GM12878 (cell line): ENCODE results near the gene PPP2R1B. TPM values are rescaled to one million over a fixed set of nuclear protein-coding genes. Genes with fewer than 3 reads are reported as not detected.

ENCODE experiments used
- ATAC-seq: fragments of 200-7000 bp; cut with Tn5 transposase; 3 replicates; pipeline ENCODE4 v1.9.1; 2020; ENCODE audit warnings: mild to moderate bottlenecking, moderate library complexity
- BruUV-seq: library from RNA; stranded (reverse); fragments of 400-500 nt; replicated peaks from 2 replicates; lab custom pipeline; 2021; lab: Mats Ljungman, UMichigan
- CTCF ChIA-PET: fragments of 300-600 bp; sonication (Branson Sonifier 250); formaldehyde crosslinking; extraction: SDS; loops from one replicate; lab custom pipeline; 2021; ENCODE audit warnings: inconsistent platforms; lab: Yijun Ruan, JAX
- POLR2A ChIA-PET: fragments of 350-600 bp; formaldehyde crosslinking; extraction: SDS; loops from one replicate; lab custom pipeline; 2021; ENCODE audit warnings: inconsistent platforms; lab: Charles Lee
- RAD21 ChIA-PET: fragments of 300-600 bp; sonication (Branson Sonifier 250); formaldehyde crosslinking; loops from one replicate; lab custom pipeline; 2023; ENCODE audit warnings: antibody characterized with exemption; ENCODE audit not compliant: unreplicated experiment; lab: Charles Lee
- SMC1A ChIA-PET: fragments of 300-600 bp; sonication (Branson Sonifier 250); formaldehyde crosslinking; loops from one replicate; lab custom pipeline; 2023; ENCODE audit not compliant: unreplicated experiment, uncharacterized antibody; lab: Charles Lee
- DNase-seq: peaks from one replicate; pipeline ENCODE4 v3.0.0-alpha.2; 2011; ENCODE audit warnings: low read depth, low spot score
- FAIRE-seq: peaks from 3 replicates; lab custom pipeline; 2011; peaks lifted over from hg19 to GRCh38; lab: Jason Lieb, UNC
- H2AFZ ChIP-seq: 2 replicates; pipeline ENCODE4 v1.6.0; 2011; ENCODE audit warnings: low read depth, low read length, control low read depth; ENCODE audit not compliant: control insufficient read depth
- H3K27ac ChIP-seq: 2 replicates; pipeline ENCODE4 v1.5.1; 2011; ENCODE audit warnings: control low read depth; ENCODE audit not compliant: control insufficient read depth, insufficient read depth
- H3K27me3 ChIP-seq, 2 experiments: replicated peaks in 1 of 2; 2 replicates each; pipeline versions ENCODE4 v1.6.0 to v1.6.1; 2011; ENCODE audit warnings: low read length in 1 of 2; ENCODE audit not compliant: control insufficient read depth in 2 of 2, insufficient read depth in 2 of 2
- H3K36me3 ChIP-seq, 2 experiments: 2 replicates each; pipeline ENCODE4 v1.5.1; 2011; ENCODE audit warnings: low read length in 1 of 2; ENCODE audit not compliant: control insufficient read depth in 2 of 2, insufficient read depth in 2 of 2
- H3K4me1 ChIP-seq: 2 replicates; pipeline ENCODE4 v1.6.1; 2011; ENCODE audit warnings: mild to moderate bottlenecking, low read length, moderate library complexity, mixed read lengths; ENCODE audit not compliant: control insufficient read depth, insufficient read depth
- H3K4me2 ChIP-seq: 2 replicates; pipeline ENCODE4 v1.6.0; 2011; ENCODE audit warnings: control low read depth; ENCODE audit not compliant: control insufficient read depth, insufficient read depth
- H3K4me3 ChIP-seq: fragments of 200-600 bp; sonication (generic); 2 replicates; pipeline ENCODE4 v1.5.1; 2016
- H3K79me2 ChIP-seq: 2 replicates; pipeline ENCODE4 v1.6.0; 2011; ENCODE audit warnings: low read length; ENCODE audit not compliant: control insufficient read depth, insufficient read depth
- H3K9ac ChIP-seq: 2 replicates; pipeline ENCODE4 v1.8.0; 2011; ENCODE audit warnings: low read length, control low read depth, mixed read lengths; ENCODE audit not compliant: control insufficient read depth, insufficient read depth
- H3K9me3 ChIP-seq: replicated peaks from 3 replicates; pipeline ENCODE4 v1.5.1; 2011; ENCODE audit warnings: mild to moderate bottlenecking, low read length; ENCODE audit not compliant: control insufficient read depth, insufficient read depth
- H4K20me1 ChIP-seq: 2 replicates; pipeline ENCODE4 v1.6.0; 2011; ENCODE audit not compliant: control insufficient read depth, insufficient read depth
- CBFB ChIP-seq: IDR thresholded peaks from 2 replicates; pipeline ENCODE4 v1.6.1; 2016; ENCODE audit warnings: antibody characterized with exemption, low read depth
- CHD4 ChIP-seq: fragments of 200-600 bp; sonication (generic); IDR thresholded peaks from 2 replicates; pipeline ENCODE4 v1.6.1; 2016; ENCODE audit warnings: mild to moderate bottlenecking
- JUND ChIP-seq: IDR thresholded peaks from 2 replicates; pipeline ENCODE4 v1.6.1; 2012; ENCODE audit warnings: low read depth, mild to moderate bottlenecking, low read length, improper control_type of control experiment, moderate library complexity
- NBN ChIP-seq: fragments of 450-650 bp; IDR thresholded peaks from 2 replicates; pipeline ENCODE4 v1.6.1; 2016
- NFXL1 ChIP-seq: fragments of 450-650 bp; IDR thresholded peaks from 2 replicates; pipeline ENCODE4 v1.6.1; 2017; ENCODE audit warnings: antibody characterized with exemption, mild to moderate bottlenecking, borderline replicate concordance
- POLR2A ChIP-seq: IDR thresholded peaks from 2 replicates; pipeline ENCODE4 v1.6.1; 2011; ENCODE audit warnings: low read depth, mild to moderate bottlenecking, low read length
- POLR2AphosphoS5 ChIP-seq: IDR thresholded peaks from 2 replicates; pipeline ENCODE4 v1.6.1; 2011; ENCODE audit warnings: mild to moderate bottlenecking, low read length, inconsistent platforms
- SIX5 ChIP-seq: IDR thresholded peaks from 2 replicates; pipeline ENCODE4 v1.6.1; 2011; ENCODE audit warnings: mild to moderate bottlenecking, low read depth, low read length, moderate library complexity; ENCODE audit not compliant: severe bottlenecking
- SMC3 ChIP-seq: IDR thresholded peaks from 2 replicates; pipeline ENCODE4 v1.6.1; 2011; ENCODE audit warnings: low read length, improper control_type of control experiment, borderline replicate concordance
- SPI1 ChIP-seq: IDR thresholded peaks from 2 replicates; pipeline ENCODE4 v1.6.1; 2011; ENCODE audit warnings: low read depth, mild to moderate bottlenecking, low read length, moderate library complexity, borderline replicate concordance; ENCODE audit not compliant: insufficient read depth
- TCF3 ChIP-seq: IDR thresholded peaks from 2 replicates; pipeline ENCODE4 v1.6.1; 2012; ENCODE audit warnings: low read depth, mild to moderate bottlenecking, low read length, borderline replicate concordance; ENCODE audit not compliant: insufficient read depth
- TCF7 ChIP-seq: IDR thresholded peaks from 2 replicates; pipeline ENCODE4 v1.6.1; 2014; ENCODE audit warnings: antibody characterized with exemption, borderline replicate concordance
- ZNF24 ChIP-seq: fragments of 450-650 bp; IDR thresholded peaks from 2 replicates; pipeline ENCODE4 v1.6.1; 2017; ENCODE audit warnings: antibody characterized with exemption, mild to moderate bottlenecking
- WGBS: methylation state at CpG from one replicate; pipeline ENCODE4 v1.1.6; 2016; ENCODE audit warnings: low lambda C conversion rate; ENCODE audit not compliant: insufficient replicate concordance, insufficient coverage; ENCODE audit errors: missing lambda C conversion rate; 5-methylcytosine and 5-hydroxymethylcytosine counted together
- in situ Hi-C: fragments of 300-500 bp; cut with MboI; formaldehyde crosslinking; loops from 9 replicates; pipeline ENCODE4 v1.14.3; 2018; ENCODE audit warnings: mixed read lengths
- intact Hi-C: fragments of 100-400 bp; cut with micrococcal nuclease; formaldehyde crosslinking; loops from one replicate; pipeline ENCODE4 v1.14.2; 2022; ENCODE audit not compliant: unreplicated experiment
- polyA plus RNA-seq, 11 experiments: library from polyadenylated mRNA; depleted of rRNA in 4 of 11; unstranded in 6 of 11; stranded (reverse) in 5 of 11; fragments of >200 nt; fragmentation: Nextera tagmentation in 4 of 11; fragmentation: Illumina TruSeq in 1 of 11; extraction: Ambion mirVana in 4 of 11; extraction: Trizol in 1 of 11; gene quantifications; 1 replicate in 1 of 11; 2 replicates in 10 of 11; pipeline versions ENCODE4 v1.2.1 to v1.2.3, GENCODE V29; 2011 to 2016; ENCODE audit warnings: inconsistent platforms in 2 of 11, missing spikeins in 2 of 11, low read depth in 1 of 11
- total RNA-seq, 4 experiments: library from RNA; depleted of rRNA in 3 of 4; stranded (reverse); fragments of >200 nt in 3 of 4; fragmentation: Illumina TruSeq in 1 of 4; extraction: Trizol in 1 of 4; gene quantifications; 2 replicates each; pipeline versions ENCODE4 v1.2.1 to v1.2.3, GENCODE V29; 2013 to 2021
- TF ChIP-seq, protein P1 (sequence below): IDR thresholded peaks from 2 replicates; pipeline ENCODE4 v1.6.1; 2012; ENCODE audit warnings: low read depth, low read length, improper control_type of control experiment

PPP2R1B gene
- total and polyA plus RNA-seq, 10 of the 15 experiments (the other 5 are each of a cell fraction or from before 2014, with no cell fraction given) = 26.6 to 68.2 (median 35.7) TPM

GRCh38 chr11:111793863-111794262 lies 27.7 kb upstream of the PPP2R1B start:
- H3K4me2 ChIP-seq = no peak overlapping the region
- FAIRE-seq = no peak
- WGBS = 96% methylated on average over 5 of the region's 5 CpGs

More at GRCh38 chr11:111793863-111794262, 27.7 kb upstream of the PPP2R1B start:
- ChIA-PET RAD21 (no interaction called here), SMC1A (interaction anchor here (1.5 kb wide), 1 partner anchor 1147 kb away, joined by 3 read pairs; no protein-coding TSS in a partner anchor), POLR2A (no interaction called here), CTCF (interaction anchor here (1.2 to 6.3 kb wide), 2 partner anchors 17 to 43 kb away, joined by 6 to 31 read pairs; no protein-coding TSS in a partner anchor)
- DNase-seq (no peak), ATAC-seq (no peak)
- Histone ChIP-seq H3K9ac (no peak overlapping the region), H3K79me2 (no peaks in the 10 kb centered on the region), H3K4me1 (no peaks in the 10 kb centered on the region), H2AFZ (no peak overlapping the region), H3K9me3 (peaks cover 6% of the 10 kb centered on the region; the same call in 1 of the 3 replicates), H3K36me3 (peaks cover 2% of the 10 kb centered on the region in 2 experiments; a peak in 3 of 4 replicates), H3K4me3 (no peak overlapping the region), H3K27ac (no peak overlapping the region), H4K20me1 (no peaks in the 10 kb centered on the region), H3K27me3 (no peaks in the 10 kb centered on the region)
- TF ChIP-seq TCF3 = no peak
- TF ChIP-seq, protein P1, sequence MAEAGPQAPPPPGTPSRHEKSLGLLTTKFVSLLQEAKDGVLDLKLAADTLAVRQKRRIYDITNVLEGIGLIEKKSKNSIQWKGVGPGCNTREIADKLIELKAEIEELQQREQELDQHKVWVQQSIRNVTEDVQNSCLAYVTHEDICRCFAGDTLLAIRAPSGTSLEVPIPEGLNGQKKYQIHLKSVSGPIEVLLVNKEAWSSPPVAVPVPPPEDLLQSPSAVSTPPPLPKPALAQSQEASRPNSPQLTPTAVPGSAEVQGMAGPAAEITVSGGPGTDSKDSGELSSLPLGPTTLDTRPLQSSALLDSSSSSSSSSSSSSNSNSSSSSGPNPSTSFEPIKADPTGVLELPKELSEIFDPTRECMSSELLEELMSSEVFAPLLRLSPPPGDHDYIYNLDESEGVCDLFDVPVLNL = no peak
- no peak for TF ChIP-seq ZNF24
- TF ChIP-seq NBN = no peak
- TF ChIP-seq TCF7 = no peak
- TF ChIP-seq POLR2AphosphoS5 = no peak
- TF ChIP-seq JUND = no peak
- TF ChIP-seq SMC3 = no peak
- no peak for TF ChIP-seq NFXL1
- TF ChIP-seq CHD4 = no peak
- TF ChIP-seq POLR2A = no peak
- no peak for TF ChIP-seq CBFB
- no peak for TF ChIP-seq SIX5
- no peak for TF ChIP-seq SPI1
- in situ Hi-C loops (no loop called here), intact Hi-C loops (no loop called here)
- no TSS peak for BruUV-seq
